Right cardiac atrium (tissue), 5 donors: ENCODE measurements around the gene UGCG. TPM values are rescaled to one million over a fixed set of nuclear protein-coding genes. Genes with fewer than 3 reads are reported as not detected.

ENCODE experiments used
- ATAC-seq, 2 donors: fragments of 200-7000 bp; cut with Tn5 transposase; one replicate each; pipeline versions ENCODE4 v1.8.0 to v1.9.1; 2020; ENCODE audit warnings: moderate library complexity in 2 of 2, mild to moderate bottlenecking in 1 of 2
- DNase-seq, 3 donors: peaks; one replicate each; pipeline ENCODE4 v3.0.0-alpha.2; 2020
- H3K27ac ChIP-seq: one replicate; pipeline ENCODE4 v1.5.1; 2013; ENCODE audit warnings: mild to moderate bottlenecking, low read length, control low read depth, moderate library complexity
- H3K27me3 ChIP-seq: one replicate; pipeline ENCODE4 v1.6.1; 2013; ENCODE audit not compliant: control insufficient read depth, insufficient read depth
- H3K4me1 ChIP-seq: one replicate; pipeline ENCODE4 v1.6.1; 2013; ENCODE audit warnings: low read length; ENCODE audit not compliant: control insufficient read depth, insufficient read depth
- H3K4me3 ChIP-seq: one replicate; pipeline ENCODE4 v1.5.1; 2013; ENCODE audit warnings: low read length, control low read depth
- H3K9me3 ChIP-seq: one replicate; pipeline ENCODE4 v1.6.1; 2013; ENCODE audit warnings: low read length; ENCODE audit not compliant: control insufficient read depth
- WGBS: extraction: QIAGEN DNeasy Blood & Tissue Kit; methylation state at CpG from one replicate; pipeline ENCODE4 v1.1.7; 2013; 5-methylcytosine and 5-hydroxymethylcytosine counted together
- intact Hi-C, 4 donors: fragments of 100-400 bp; cut with DNase I; formaldehyde crosslinking; loops; one replicate each; pipeline versions ENCODE4 v1.11.0 to v1.14.0; 2022 to 2023
- long read RNA-seq, 4 donors: library from polyadenylated mRNA; unstranded; transcript quantifications; one replicate each; pipeline ENCODE4 v2.0.0, GENCODE V29; 2020 to 2021
- polyA plus RNA-seq: library from polyadenylated mRNA; stranded (reverse); fragments of 200-250 nt; gene quantifications from one replicate; pipeline ENCODE4 v1.2.3, GENCODE V29; 2013
- total RNA-seq, 4 donors: library from RNA; stranded (reverse); fragmentation: NEBNext Ultra II Directional; extraction: Animal tissue kit (Norgen Biotek cat#: 25700); gene quantifications; one replicate each; pipeline ENCODE4 v1.2.1, GENCODE V29; 2021
- donor health status: healthy with polysubstance abuse.
- donor health status: DM: no; HTN: yes; CAD: no.
- donor health status: DM: no; HTN: no; CAD: no.
- donor health status: DM: no; HTN: yes; CAD: no; lungs with severe emphysema.
- donor health status: DM: yes; HTN: yes; CAD: no.

UGCG gene
- 10 to 100 TPM in 2 of 4 donors, 1 to 10 TPM in 2; 7.1 to 13.1 (median 10.1) TPM for total RNA-seq
- polyA plus RNA-seq = 7.4 TPM
- long read RNA-seq, donor 1, full-length matches to known transcripts = 16 of 18 reads
- long read RNA-seq, donor 1, partial matches to known transcripts = 1 of 18 reads
- long read RNA-seq, donor 1, other reads (novel, unspliced or antisense) = 1 of 18 reads
- long read RNA-seq, donor 2, full-length matches to known transcripts = 3 of 3 reads
- long read RNA-seq, donor 2, partial matches to known transcripts = 0 of 3 reads
- long read RNA-seq, donor 2, other reads (novel, unspliced or antisense) = 0 of 3 reads
- long read RNA-seq, donor 3, full-length matches to known transcripts = 30 of 31 reads
- long read RNA-seq, donor 3, partial matches to known transcripts = 1 of 31 reads
- long read RNA-seq, donor 3, other reads (novel, unspliced or antisense) = 0 of 31 reads
- long read RNA-seq, donor 4, full-length matches to known transcripts = 7 of 7 reads
- long read RNA-seq, donor 4, partial matches to known transcripts = 0 of 7 reads
- long read RNA-seq, donor 4, other reads (novel, unspliced or antisense) = 0 of 7 reads

DNA sequence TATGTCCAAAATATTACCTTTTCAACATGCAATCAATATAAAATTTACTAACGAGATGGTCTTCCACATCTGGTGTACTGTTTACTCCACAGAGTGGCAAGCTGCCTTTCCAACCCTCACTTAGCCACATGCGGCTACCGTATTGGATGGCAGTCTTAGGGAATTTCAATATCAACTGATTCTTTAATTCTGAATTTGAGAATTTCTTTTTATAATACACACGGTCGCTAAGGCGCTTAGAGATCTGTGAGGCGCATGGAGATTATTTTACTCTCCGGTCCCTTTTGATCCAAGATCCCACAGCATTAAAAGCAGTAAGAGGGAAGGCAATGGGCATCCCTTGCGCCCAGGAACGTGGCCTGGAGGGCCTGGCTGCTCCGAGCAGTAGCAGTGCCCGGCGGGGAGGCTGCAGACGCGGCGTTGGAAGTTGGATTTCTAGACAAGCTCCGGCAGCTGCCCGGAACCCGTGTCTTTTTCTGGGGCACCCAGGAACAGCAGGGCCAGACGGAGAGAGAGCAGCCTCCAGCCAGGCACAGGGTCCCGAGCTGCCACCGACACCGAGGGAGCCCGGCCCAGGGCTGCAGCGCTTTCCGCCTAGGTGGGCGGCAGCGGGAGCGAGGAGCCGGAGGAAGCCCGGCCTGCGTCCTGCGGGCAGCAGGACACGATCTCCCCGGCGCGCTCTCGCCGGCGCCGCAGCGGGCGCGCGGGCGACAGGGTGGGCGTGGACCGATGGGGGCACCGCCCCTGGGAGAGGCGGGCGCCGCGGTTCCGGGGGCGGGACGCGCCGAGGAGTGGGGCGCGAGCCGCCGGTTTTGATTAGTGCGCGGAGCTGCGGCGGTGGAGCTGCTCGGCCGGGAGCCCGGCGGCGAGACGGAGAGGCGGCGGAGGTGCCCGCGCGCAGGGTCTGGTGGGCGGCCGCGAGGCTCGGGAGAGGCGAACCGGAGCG, at the start of gene UGCG:
Gene UGCG, plus strand, starts transcription at position 819 of the 946 bp plus-strand sequence. CDS start 402 bp downstream, outside the sequence.
- Histone ChIP-seq H3K27ac (peak within 1 kb of the TSS; percentile 84), H3K4me1 (peaks cover 5% of the 10 kb centered on the region), H3K9me3 (no peaks in the 10 kb centered on the region), H3K4me3 (peak within 1 kb of the TSS; percentile 74), H3K27me3 (no peaks in the 10 kb centered on the region)
- DNase-seq = peak; percentile 91 to 96 (median 96)
- intact Hi-C loops = loop anchor here in 2 of 4 donors (10.0 kb wide), 2 partner anchors 169 to 179 kb away; no protein-coding TSS in a partner anchor
- ATAC-seq = peak; percentile 99
- WGBS = under 1% methylated on average over 84 of the region's 84 CpGs

DNA sequence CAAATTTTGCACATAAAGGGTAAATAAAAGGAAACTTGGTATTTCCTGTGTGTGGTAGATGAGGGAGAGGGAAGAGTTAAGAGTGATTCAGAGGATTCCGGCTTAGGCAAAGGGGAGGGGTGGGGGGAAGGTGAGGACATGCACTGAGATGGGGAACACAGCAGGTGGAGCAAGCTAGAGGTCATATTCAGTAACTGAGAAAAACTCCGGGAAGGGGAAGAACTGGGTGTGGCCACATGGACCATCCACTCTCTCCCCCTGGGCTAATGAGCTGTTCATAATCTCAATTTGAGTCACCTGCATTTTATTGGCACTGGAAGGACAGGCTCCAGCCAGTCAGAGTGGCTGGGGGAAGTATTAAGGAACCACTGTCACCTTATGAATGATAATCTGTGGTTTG, 45.1 kb upstream of the UGCG start:
- H3K27ac ChIP-seq = no peak overlapping the region
- no peaks in the 10 kb centered on the region for H3K9me3 ChIP-seq
- H3K27me3 ChIP-seq = no peaks in the 10 kb centered on the region
- DNase-seq (no peak), ATAC-seq (no peak)
- H3K4me3 ChIP-seq = no peak overlapping the region
- intact Hi-C loops = no loop called here
- WGBS = 39% methylated on average over 2 of the region's 2 CpGs
- H3K4me1 ChIP-seq = no peaks in the 10 kb centered on the region

DNA sequence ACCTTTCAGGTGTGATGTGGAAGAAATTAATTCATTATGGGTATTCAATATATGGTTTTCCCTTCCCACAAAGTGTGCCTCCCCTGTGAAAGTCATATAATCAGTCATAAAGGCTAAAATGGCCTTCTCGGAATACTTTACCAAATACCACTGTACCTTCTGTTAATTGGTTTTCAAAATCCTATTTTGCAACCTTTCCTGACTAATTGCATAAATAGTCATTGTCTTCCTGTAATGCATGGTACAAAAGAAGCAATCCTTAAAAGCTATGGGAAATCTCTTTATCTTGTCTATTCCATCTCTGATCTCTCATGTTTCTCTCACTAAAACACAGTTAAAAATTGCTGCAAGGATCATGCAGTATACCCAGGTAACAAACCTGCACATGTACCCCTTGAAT, 44.3 kb upstream of the UGCG start:
- 89% methylated on average over 1 of the region's 1 CpG for WGBS
- intact Hi-C loops = no loop called here
- Histone ChIP-seq H3K9me3 (no peaks in the 10 kb centered on the region), H3K27me3 (no peaks in the 10 kb centered on the region), H3K4me1 (no peaks in the 10 kb centered on the region), H3K27ac (no peak overlapping the region), H3K4me3 (no peak overlapping the region)
- DNase-seq (no peak), ATAC-seq (no peak)

DNA sequence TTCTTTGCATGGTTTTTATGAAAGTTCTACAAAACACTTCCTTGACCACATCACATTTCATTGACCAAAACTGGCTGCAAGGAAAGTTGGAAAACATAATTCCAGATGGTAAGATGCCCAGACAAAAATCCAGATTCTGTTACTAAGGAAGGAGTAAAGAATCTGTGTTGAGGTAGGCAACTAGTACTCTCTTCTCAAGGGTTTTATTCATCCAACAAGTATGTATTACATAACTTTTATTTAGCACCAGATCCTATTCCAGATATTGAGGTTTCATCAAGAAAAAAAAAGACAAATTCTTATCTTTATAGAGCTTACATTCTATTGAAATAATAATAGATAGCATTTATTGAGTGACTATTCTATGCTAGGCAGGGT, 43.2 kb upstream of the UGCG start:
- ATAC-seq (no peak), DNase-seq (no peak)
- Histone ChIP-seq H3K4me1 (no peaks in the 10 kb centered on the region), H3K27me3 (no peaks in the 10 kb centered on the region), H3K9me3 (no peaks in the 10 kb centered on the region), H3K27ac (no peak overlapping the region), H3K4me3 (no peak overlapping the region)
- intact Hi-C loops = no loop called here

DNA sequence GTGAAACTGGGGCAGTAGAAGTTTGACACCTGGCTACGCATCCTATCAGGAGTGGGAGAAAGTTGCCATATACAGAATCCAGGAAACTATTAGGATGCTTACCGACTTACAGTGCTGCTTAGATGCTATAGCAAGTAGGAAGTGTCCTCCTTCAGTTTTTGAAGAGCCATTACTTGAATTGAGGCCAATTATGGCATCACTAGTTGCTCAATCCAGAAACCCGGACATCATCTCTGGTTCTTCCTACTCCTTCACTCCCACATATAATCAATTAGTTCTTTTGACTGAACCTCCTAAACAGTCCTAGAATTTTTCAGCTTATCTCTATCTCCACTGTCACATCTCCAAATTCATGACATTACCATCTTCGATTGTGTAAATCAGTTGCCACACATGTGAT, 41.8 kb upstream of the UGCG start:
- no peak for ATAC-seq
- Histone ChIP-seq H3K4me3 (no peak overlapping the region), H3K27ac (no peak overlapping the region), H3K27me3 (no peaks in the 10 kb centered on the region), H3K4me1 (no peaks in the 10 kb centered on the region), H3K9me3 (no peaks in the 10 kb centered on the region)
- 59% methylated on average over 4 of the region's 4 CpGs for WGBS
- DNase-seq = no peak
- intact Hi-C loops = no loop called here

DNA sequence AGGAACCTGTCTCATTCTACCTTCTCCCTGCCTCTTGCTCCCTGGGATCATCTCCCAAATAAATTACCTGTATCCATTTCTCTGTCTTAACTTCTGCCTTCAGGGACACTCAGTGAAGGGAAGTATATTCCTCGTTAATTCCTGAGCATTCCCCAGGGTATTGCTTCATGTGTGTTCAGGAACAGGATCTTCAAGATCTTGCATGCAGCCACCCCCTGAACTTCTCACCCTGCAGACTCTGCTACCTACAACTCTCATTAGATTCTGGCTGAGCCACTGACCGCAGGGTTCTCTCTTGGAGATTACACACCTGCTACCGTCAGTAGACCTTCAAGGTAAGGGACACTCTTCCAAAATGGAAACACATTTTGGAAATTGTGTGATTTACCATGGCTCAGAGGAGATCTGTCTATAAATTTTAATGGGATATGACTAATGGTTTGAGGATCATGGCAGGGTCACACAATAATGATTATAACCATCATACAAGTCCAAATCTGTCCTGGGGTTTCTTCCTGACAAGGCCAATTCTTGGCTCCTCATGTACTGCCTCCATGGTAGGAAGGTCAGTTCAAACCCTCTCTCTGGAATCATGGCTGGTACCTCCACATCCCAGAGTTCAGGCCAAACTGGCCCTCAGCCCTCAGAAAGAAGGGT, 38.9 kb upstream of the UGCG start:
- 83% methylated on average over 3 of the region's 3 CpGs for WGBS
- DNase-seq = no peak
- Histone ChIP-seq H3K27ac (no peak overlapping the region), H3K9me3 (no peaks in the 10 kb centered on the region), H3K4me1 (no peaks in the 10 kb centered on the region), H3K4me3 (no peak overlapping the region), H3K27me3 (no peaks in the 10 kb centered on the region)
- ATAC-seq = no peak
- intact Hi-C loops = no loop called here

DNA sequence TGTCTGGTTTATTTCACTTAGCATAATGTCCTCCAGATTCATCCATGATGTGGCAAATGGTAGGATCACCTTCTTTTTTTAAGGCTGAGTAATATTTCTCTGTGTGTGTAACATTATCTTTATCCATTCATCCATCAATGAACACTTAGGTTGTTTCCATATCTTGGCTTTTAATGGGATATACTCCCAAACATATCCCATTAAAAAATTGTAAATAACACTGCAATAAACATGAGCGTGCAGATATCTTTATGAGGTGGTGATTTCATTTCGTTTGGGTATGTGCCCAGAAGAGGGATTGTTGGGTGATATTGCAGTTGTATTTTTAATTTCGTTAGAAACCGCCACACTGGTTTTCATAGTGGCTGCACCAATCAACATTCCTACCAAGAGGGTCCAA, 36.2 kb upstream of the UGCG start:
- Histone ChIP-seq H3K4me1 (no peaks in the 10 kb centered on the region), H3K9me3 (no peaks in the 10 kb centered on the region), H3K4me3 (no peak overlapping the region), H3K27me3 (no peaks in the 10 kb centered on the region), H3K27ac (no peak overlapping the region)
- 93% methylated on average over 4 of the region's 4 CpGs for WGBS
- intact Hi-C loops = no loop called here
- no peak for DNase-seq
- no peak for ATAC-seq

DNA sequence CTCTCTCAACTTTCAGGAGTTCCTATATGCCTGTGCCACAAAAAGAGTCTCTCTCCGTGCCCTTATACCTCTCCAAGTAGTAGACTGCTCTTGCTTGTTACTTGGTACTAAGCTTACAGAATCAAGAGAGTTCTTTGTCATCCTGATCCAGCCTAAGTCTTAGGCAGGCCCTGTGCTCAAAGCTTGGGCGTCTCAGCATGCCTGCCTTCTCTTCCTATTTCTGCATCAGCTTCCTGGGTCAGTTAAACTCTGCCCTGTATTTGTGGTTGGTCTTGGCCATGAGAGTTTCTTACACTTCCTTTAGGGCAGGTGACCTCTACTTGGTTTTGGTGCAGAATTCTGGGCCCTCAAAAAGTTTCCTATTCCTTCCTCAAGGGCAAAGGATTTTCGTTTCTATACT, 33.0 kb upstream of the UGCG start:
- no peak for ATAC-seq
- Histone ChIP-seq H3K4me3 (no peak overlapping the region), H3K9me3 (no peaks in the 10 kb centered on the region), H3K27ac (no peak overlapping the region), H3K4me1 (no peaks in the 10 kb centered on the region), H3K27me3 (no peaks in the 10 kb centered on the region)
- 94% methylated on average over 3 of the region's 3 CpGs for WGBS
- DNase-seq = no peak
- intact Hi-C loops = no loop called here

DNA sequence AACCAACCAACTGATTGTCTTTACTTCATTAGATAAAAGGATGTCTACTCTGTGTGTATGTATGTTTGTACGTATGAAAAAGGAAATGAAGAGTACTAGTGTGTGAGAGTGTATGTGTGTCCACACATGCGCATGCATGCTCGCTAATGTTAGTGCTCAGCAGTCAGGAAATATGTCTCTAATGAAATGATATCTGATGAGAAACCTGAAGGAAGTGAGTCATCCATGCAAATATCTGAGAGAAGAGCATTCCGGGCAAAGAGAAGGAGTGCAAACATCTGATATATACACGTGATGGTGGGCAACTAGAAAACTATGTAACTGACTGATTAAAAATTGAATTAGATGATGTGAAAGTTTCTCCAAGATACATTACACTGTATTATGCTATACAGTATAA, 29.6 kb upstream of the UGCG start:
- Histone ChIP-seq H3K27me3 (no peaks in the 10 kb centered on the region), H3K9me3 (no peaks in the 10 kb centered on the region), H3K27ac (no peak overlapping the region), H3K4me1 (no peaks in the 10 kb centered on the region), H3K4me3 (no peak overlapping the region)
- 50% methylated on average over 5 of the region's 5 CpGs for WGBS
- ATAC-seq (no peak), DNase-seq (no peak)
- intact Hi-C loops = no loop called here

DNA sequence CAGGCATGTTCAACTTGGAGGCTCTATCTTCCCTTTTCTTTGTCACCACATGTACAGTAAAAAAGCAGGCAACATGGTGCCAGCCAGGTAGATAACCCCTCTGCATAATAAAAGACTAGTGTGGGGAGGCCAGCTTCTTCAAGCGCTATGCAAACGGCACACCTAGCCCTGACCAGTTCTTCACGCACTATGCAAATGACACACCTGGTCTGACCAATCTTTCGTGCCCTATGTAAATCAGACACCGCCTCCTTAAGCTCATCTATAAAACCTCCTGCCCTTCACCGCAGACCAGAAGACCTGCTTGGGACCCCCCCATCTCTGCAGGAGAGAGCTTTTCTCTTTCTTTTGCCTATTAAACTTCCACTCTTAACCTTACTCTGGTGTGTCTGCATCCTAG, 28.1 kb upstream of the UGCG start:
- Histone ChIP-seq H3K27me3 (no peaks in the 10 kb centered on the region), H3K4me3 (no peak overlapping the region), H3K9me3 (no peaks in the 10 kb centered on the region), H3K27ac (no peak overlapping the region), H3K4me1 (no peaks in the 10 kb centered on the region)
- DNase-seq (no peak), ATAC-seq (no peak)
- intact Hi-C loops = no loop called here
- WGBS = 96% methylated on average over 6 of the region's 6 CpGs
